ENCODE measurements around the gene TTC39A. TPM values are rescaled to one million over a fixed set of nuclear protein-coding genes. Genes with fewer than 3 reads are reported as not detected.

TTC39A gene
- total RNA-seq, 1 donor from 2014 or later: 1.4 TPM

GRCh38 chr1:51347398-51348146 is 17.2 kb upstream of the TTC39A start:
- H3K4me3 Mint-ChIP-seq (ENCODE audit: unreplicated experiment): no peak overlapping the region
- Histone ChIP-seq H4K20me1 (ENCODE audit: insufficient read depth, low read length) (peaks cover 5% of the 10 kb centered on the region), H3K4me2 (ENCODE audit: low read length) (no peak overlapping the region), H3K9ac (ENCODE audit: low read length) (no peak overlapping the region), H3K27ac (ENCODE audit: low read depth, low read length) (no peak overlapping the region), H2AFZ (ENCODE audit: low read depth, low read length) (no peak overlapping the region), H3K27me3 (ENCODE audit: insufficient read depth, low read length) (peaks cover 26% of the 10 kb centered on the region), H3K4me3 (ENCODE audit: insufficient read depth, low read depth, low read length) (no peak overlapping the region), H3K36me3 (ENCODE audit: insufficient read depth, low read length) (no peaks in the 10 kb centered on the region), H3K9me3 (ENCODE audit: insufficient read depth, low read depth, low read length) (no peaks in the 10 kb centered on the region), H3K79me2 (ENCODE audit: insufficient read depth, low read length) (no peaks in the 10 kb centered on the region), H3K4me1 (ENCODE audit: insufficient read depth, low read length) (no peaks in the 10 kb centered on the region)
- H3K36me3 Mint-ChIP-seq (ENCODE audit: low read depth, unreplicated experiment): peaks cover 3% of the 10 kb centered on the region
- H3K4me1 Mint-ChIP-seq (ENCODE audit: low read depth, unreplicated experiment): no peaks in the 10 kb centered on the region
- H3K27me3 Mint-ChIP-seq (ENCODE audit: low read depth, unreplicated experiment): peaks cover 27% of the 10 kb centered on the region
- H3K27ac Mint-ChIP-seq (ENCODE audit: unreplicated experiment): no peak overlapping the region
- TF ChIP-seq CTCF (IDR thresholded peaks at IDR 0.05; ENCODE audit: insufficient read depth, low read depth, low read length): no peak
- TF ChIP-seq EZH2 (IDR thresholded peaks at IDR 0.05; ENCODE audit: insufficient read depth, low read length): no peak
- DNase-seq (ENCODE audit: low read depth) (no peak), FAIRE-seq (no peak)
- H3K9me3 Mint-ChIP-seq (ENCODE audit: unreplicated experiment): peaks cover 3% of the 10 kb centered on the region

- Histone ChIP-seq H3K27me3 (ENCODE audit: insufficient read depth, low read length) (peaks cover 27% of the 10 kb centered on the region), H3K4me2 (ENCODE audit: low read length) (no peak overlapping the region), H2AFZ (ENCODE audit: low read depth, low read length) (no peak overlapping the region), H3K9ac (ENCODE audit: low read length) (no peak overlapping the region), H3K79me2 (ENCODE audit: insufficient read depth, low read length) (no peaks in the 10 kb centered on the region), H3K9me3 (ENCODE audit: insufficient read depth, low read depth, low read length) (no peaks in the 10 kb centered on the region), H3K4me3 (ENCODE audit: insufficient read depth, low read depth, low read length) (no peak overlapping the region), H3K36me3 (ENCODE audit: insufficient read depth, low read length) (no peaks in the 10 kb centered on the region), H3K4me1 (ENCODE audit: insufficient read depth, low read length) (no peaks in the 10 kb centered on the region), H4K20me1 (ENCODE audit: insufficient read depth, low read length) (peaks cover 5% of the 10 kb centered on the region), H3K27ac (ENCODE audit: low read depth, low read length) (no peak overlapping the region)
- Mint-ChIP-seq H3K27ac (ENCODE audit: unreplicated experiment) (no peak overlapping the region), H3K9me3 (ENCODE audit: unreplicated experiment) (peaks cover 6% of the 10 kb centered on the region), H3K36me3 (ENCODE audit: low read depth, unreplicated experiment) (peaks cover 3% of the 10 kb centered on the region), H3K27me3 (ENCODE audit: low read depth, unreplicated experiment) (peaks cover 32% of the 10 kb centered on the region), H3K4me3 (ENCODE audit: unreplicated experiment) (no peak overlapping the region), H3K4me1 (ENCODE audit: low read depth, unreplicated experiment) (no peaks in the 10 kb centered on the region)
- no peak for DNase-seq (ENCODE audit: low read depth)
- TF ChIP-seq CTCF (IDR thresholded peaks at IDR 0.05; ENCODE audit: insufficient read depth, low read depth, low read length): no peak
- no peak for TF ChIP-seq EZH2 (IDR thresholded peaks at IDR 0.05; ENCODE audit: insufficient read depth, low read length)
- FAIRE-seq: no peak
Observed at GRCh38 chr1:51346086-51346942, 16.0 kb upstream of the TTC39A start.
